Measurements from ENCODE around the gene LRPPRC. TPM values are rescaled to one million over a fixed set of nuclear protein-coding genes. Genes with fewer than 3 reads are reported as not detected.

Gene LRPPRC
- total RNA-seq, 2 donors from 2014 or later = 117 to 135 TPM

DNA sequence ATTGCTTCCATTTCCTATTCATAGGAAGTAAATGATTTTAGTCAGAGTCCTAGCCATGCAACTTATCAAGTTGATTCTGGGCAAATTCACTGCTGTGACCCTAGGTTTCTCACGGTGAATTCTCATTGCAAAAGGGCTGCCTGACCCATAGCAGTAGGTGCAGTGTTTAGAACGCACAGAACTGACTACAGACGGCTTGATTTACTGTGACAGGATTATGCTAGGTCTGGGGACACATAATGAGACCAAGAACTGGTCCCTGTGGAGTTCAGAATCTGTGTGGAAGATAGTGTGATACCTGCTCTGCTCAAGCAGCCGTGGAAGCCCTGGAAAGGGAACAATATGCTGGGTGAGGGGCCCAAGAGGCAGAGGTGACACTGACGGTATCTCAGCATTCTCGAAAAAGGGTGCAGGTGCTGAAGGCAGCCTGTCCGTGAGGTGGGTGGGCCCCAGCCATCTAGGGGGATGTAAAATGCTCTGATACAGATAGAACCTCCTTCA, 110.6 kb downstream of the LRPPRC start:
- TF ChIP-seq, protein P1, sequence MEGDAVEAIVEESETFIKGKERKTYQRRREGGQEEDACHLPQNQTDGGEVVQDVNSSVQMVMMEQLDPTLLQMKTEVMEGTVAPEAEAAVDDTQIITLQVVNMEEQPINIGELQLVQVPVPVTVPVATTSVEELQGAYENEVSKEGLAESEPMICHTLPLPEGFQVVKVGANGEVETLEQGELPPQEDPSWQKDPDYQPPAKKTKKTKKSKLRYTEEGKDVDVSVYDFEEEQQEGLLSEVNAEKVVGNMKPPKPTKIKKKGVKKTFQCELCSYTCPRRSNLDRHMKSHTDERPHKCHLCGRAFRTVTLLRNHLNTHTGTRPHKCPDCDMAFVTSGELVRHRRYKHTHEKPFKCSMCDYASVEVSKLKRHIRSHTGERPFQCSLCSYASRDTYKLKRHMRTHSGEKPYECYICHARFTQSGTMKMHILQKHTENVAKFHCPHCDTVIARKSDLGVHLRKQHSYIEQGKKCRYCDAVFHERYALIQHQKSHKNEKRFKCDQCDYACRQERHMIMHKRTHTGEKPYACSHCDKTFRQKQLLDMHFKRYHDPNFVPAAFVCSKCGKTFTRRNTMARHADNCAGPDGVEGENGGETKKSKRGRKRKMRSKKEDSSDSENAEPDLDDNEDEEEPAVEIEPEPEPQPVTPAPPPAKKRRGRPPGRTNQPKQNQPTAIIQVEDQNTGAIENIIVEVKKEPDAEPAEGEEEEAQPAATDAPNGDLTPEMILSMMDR (conservative IDR thresholded peaks at IDR 0.05) = no peak
- Histone ChIP-seq H3K9me3 (ENCODE audit: control insufficient read depth, low read length) (no peaks in the 10 kb centered on the region), H3K9ac (ENCODE audit: extremely low read depth, low read length, poor library complexity, severe bottlenecking) (no peak overlapping the region), H3K36me3 (ENCODE audit: control insufficient read depth, insufficient read depth, low read length) (peaks cover 59% of the 10 kb centered on the region), H3K27ac (ENCODE audit: low read depth, low read length) (no peak overlapping the region), H3K4me3 (ENCODE audit: low read length) (no peak overlapping the region), H3K4me1 (ENCODE audit: control insufficient read depth, insufficient read depth, low read length) (no peaks in the 10 kb centered on the region), H3K27me3 (ENCODE audit: control insufficient read depth, insufficient read depth, low read length, poor library complexity, severe bottlenecking) (no peaks in the 10 kb centered on the region)
- Mint-ChIP-seq H3K9me3 (no peaks in the 10 kb centered on the region), H3K36me3 (ENCODE audit: low read depth) (peaks cover 47% of the 10 kb centered on the region), H3K4me1 (peaks cover 5% of the 10 kb centered on the region), H3K4me3 (no peak overlapping the region), H3K27ac (no peak overlapping the region), H3K27me3 (ENCODE audit: insufficient read depth) (no peaks in the 10 kb centered on the region)
- no peak for DNase-seq
- 90 to 96% methylated on average over 3 to 7 of the region's 7 CpGs for WGBS, 2 experiments (ENCODE audit: insufficient coverage in 1 of 2, insufficient read length in 1 of 2)

DNA sequence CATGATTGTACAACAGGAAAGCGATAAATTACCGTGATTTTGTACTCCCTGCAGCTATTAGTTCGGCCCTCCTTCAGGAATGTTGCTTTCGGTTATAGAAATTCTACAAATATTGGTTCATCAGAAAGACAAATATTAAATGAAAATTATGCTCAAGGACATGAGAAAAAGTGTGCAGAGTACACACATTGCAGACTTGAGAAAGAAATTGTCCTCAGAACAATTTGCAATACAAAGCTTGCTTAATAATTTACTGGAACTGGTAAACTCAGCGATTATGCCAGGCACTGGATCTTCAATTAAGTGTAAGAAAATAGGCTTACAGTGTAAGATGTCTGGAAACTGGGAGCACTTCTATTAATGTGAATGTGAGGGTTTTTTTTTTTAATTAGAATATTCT, 111.1 kb downstream of the LRPPRC start:
- Histone ChIP-seq H3K27me3 (ENCODE audit: control insufficient read depth, insufficient read depth, low read length, poor library complexity, severe bottlenecking) (no peaks in the 10 kb centered on the region), H3K4me3 (ENCODE audit: low read length) (no peak overlapping the region), H3K36me3 (ENCODE audit: control insufficient read depth, insufficient read depth, low read length) (peaks cover 54% of the 10 kb centered on the region), H3K9ac (ENCODE audit: extremely low read depth, low read length, poor library complexity, severe bottlenecking) (no peak overlapping the region), H3K9me3 (ENCODE audit: control insufficient read depth, low read length) (no peaks in the 10 kb centered on the region), H3K27ac (ENCODE audit: low read depth, low read length) (no peak overlapping the region), H3K4me1 (ENCODE audit: control insufficient read depth, insufficient read depth, low read length) (no peaks in the 10 kb centered on the region)
- Mint-ChIP-seq H3K9me3 (no peaks in the 10 kb centered on the region), H3K4me3 (no peak overlapping the region), H3K27ac (no peak overlapping the region), H3K4me1 (peaks cover 5% of the 10 kb centered on the region), H3K36me3 (ENCODE audit: low read depth) (peaks cover 42% of the 10 kb centered on the region), H3K27me3 (ENCODE audit: insufficient read depth) (no peaks in the 10 kb centered on the region)
- TF ChIP-seq, protein P1 (conservative IDR thresholded peaks at IDR 0.05) = no peak
- WGBS, 2 experiments (ENCODE audit: insufficient coverage in 1 of 2, insufficient read length in 1 of 2) = 97 to 100% methylated on average over 3 to 5 of the region's 5 CpGs
- no peak for DNase-seq

DNA sequence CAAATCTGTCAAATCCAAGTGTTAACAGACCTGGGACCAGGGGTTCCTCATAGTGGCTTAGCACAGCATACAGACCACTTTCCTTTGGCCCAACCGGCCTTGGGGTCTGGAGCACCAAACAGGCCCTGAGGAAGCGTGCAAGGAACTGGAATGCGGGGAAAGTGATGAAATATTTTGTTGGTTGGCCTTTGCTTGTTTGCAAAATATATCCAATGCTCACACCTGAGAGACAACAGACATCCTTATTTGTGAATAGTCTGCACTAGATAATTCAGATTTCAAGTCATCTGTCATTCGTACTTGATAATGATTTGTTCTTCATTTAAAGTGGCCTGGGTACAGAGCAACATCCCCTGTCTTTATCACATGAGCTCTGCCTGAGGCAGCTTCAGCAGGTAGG, 113.5 kb downstream of the LRPPRC start:
- H3K27me3 Mint-ChIP-seq (ENCODE audit: insufficient read depth) = peaks cover 2% of the 10 kb centered on the region
- WGBS, 2 experiments (ENCODE audit: insufficient coverage in 1 of 2, insufficient read length in 1 of 2) = 95% methylated on average over 4 of the region's 4 CpGs; no CpG with 5 or more reads in 1 of the 2 experiments
- no peak overlapping the region for H3K9ac ChIP-seq (ENCODE audit: extremely low read depth, low read length, poor library complexity, severe bottlenecking)
- DNase-seq = no peak
- peaks cover 31% of the 10 kb centered on the region for H3K36me3 ChIP-seq (ENCODE audit: control insufficient read depth, insufficient read depth, low read length)
- H3K27ac Mint-ChIP-seq = no peak overlapping the region
- peaks cover 21% of the 10 kb centered on the region for H3K4me1 Mint-ChIP-seq
- TF ChIP-seq, protein P1 (conservative IDR thresholded peaks at IDR 0.05) = no peak
- H3K9me3 ChIP-seq (ENCODE audit: control insufficient read depth, low read length) = no peaks in the 10 kb centered on the region
- H3K27me3 ChIP-seq (ENCODE audit: control insufficient read depth, insufficient read depth, low read length, poor library complexity, severe bottlenecking) = no peaks in the 10 kb centered on the region
- no peak overlapping the region for H3K27ac ChIP-seq (ENCODE audit: low read depth, low read length)
- H3K36me3 Mint-ChIP-seq (ENCODE audit: low read depth) = peaks cover 20% of the 10 kb centered on the region
- H3K4me3 ChIP-seq (ENCODE audit: low read length) = no peak overlapping the region
- H3K4me1 ChIP-seq (ENCODE audit: control insufficient read depth, insufficient read depth, low read length) = no peaks in the 10 kb centered on the region
- H3K4me3 Mint-ChIP-seq = no peak overlapping the region
- no peaks in the 10 kb centered on the region for H3K9me3 Mint-ChIP-seq

Data from endodermal cell (in vitro differentiated cells).